ENCODE results near the gene LACC1. TPM values are rescaled to one million over a fixed set of nuclear protein-coding genes. Genes with fewer than 3 reads are reported as not detected.
A peak's percentile ranks its signal among the peaks of the same experiment; 100 is the strongest.

Gene LACC1
- total RNA-seq, 1 donor from 2014 or later = 8.7 TPM

DNA sequence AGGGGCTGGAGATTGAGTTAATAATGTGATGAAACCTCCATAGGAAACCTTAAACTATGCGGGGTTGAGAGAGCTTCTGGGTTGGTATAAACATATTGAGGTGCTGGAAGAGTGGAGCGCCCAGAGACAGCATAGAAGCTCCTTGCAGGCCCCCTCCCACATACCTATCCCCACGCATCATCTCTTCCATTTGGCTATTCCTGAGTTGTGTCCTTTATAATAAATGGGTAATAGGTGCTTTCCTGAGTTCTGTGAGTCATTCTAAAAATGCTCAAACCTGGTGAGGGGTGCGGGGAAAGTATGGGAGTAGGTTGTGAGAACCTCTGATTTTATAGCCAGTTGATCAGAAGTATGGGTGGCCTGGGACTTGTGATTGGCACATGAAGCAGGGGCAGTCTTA lies 14.8 kb upstream of the LACC1 start:
- Mint-ChIP-seq H3K4me1 (ENCODE audit: unreplicated experiment) (peaks cover 3% of the 10 kb centered on the region), H3K36me3 (ENCODE audit: unreplicated experiment) (peaks cover 16% of the 10 kb centered on the region)
- TF ChIP-seq, protein P1, sequence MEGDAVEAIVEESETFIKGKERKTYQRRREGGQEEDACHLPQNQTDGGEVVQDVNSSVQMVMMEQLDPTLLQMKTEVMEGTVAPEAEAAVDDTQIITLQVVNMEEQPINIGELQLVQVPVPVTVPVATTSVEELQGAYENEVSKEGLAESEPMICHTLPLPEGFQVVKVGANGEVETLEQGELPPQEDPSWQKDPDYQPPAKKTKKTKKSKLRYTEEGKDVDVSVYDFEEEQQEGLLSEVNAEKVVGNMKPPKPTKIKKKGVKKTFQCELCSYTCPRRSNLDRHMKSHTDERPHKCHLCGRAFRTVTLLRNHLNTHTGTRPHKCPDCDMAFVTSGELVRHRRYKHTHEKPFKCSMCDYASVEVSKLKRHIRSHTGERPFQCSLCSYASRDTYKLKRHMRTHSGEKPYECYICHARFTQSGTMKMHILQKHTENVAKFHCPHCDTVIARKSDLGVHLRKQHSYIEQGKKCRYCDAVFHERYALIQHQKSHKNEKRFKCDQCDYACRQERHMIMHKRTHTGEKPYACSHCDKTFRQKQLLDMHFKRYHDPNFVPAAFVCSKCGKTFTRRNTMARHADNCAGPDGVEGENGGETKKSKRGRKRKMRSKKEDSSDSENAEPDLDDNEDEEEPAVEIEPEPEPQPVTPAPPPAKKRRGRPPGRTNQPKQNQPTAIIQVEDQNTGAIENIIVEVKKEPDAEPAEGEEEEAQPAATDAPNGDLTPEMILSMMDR (IDR thresholded peaks at IDR 0.05) = no peak

DNA sequence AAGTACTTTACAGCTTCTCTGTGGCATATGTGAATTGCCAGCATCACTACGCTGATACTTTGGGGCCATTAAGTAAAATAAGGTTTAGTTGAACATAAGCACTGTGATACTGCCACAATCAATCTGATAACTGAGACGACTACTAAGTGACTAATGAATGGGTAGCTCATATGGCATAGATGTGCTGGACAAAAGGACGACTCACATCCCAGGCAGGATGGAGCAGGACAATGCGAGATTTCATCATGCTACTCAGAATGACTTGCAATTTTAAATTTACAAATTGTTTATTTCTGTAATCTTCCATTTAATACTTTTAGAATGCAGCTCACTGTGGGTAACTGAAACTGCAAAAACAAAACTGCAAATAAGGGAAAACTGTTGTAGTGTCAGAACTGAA lies 13.8 kb upstream of the LACC1 start:
- Mint-ChIP-seq H3K36me3 (ENCODE audit: unreplicated experiment) (peaks cover 12% of the 10 kb centered on the region), H3K27ac (ENCODE audit: unreplicated experiment) (no peak overlapping the region), H3K4me1 (ENCODE audit: unreplicated experiment) (peaks cover 3% of the 10 kb centered on the region), H3K27me3 (ENCODE audit: unreplicated experiment) (no peaks in the 10 kb centered on the region), H3K4me3 (ENCODE audit: unreplicated experiment) (no peak overlapping the region), H3K9me3 (ENCODE audit: unreplicated experiment) (peaks cover 5% of the 10 kb centered on the region)
- TF ChIP-seq, protein P1 (IDR thresholded peaks at IDR 0.05) = no peak
- no peak for DNase-seq (ENCODE audit: extremely low spot score, unreplicated experiment)

More for the DNA sequence above, 14.8 kb upstream of the LACC1 start:
- Mint-ChIP-seq H3K27me3 (ENCODE audit: unreplicated experiment) (no peaks in the 10 kb centered on the region), H3K4me3 (ENCODE audit: unreplicated experiment) (no peak overlapping the region), H3K9me3 (ENCODE audit: unreplicated experiment) (peaks cover 5% of the 10 kb centered on the region), H3K27ac (ENCODE audit: unreplicated experiment) (no peak overlapping the region)
- no peak for DNase-seq (ENCODE audit: extremely low spot score, unreplicated experiment)

DNA sequence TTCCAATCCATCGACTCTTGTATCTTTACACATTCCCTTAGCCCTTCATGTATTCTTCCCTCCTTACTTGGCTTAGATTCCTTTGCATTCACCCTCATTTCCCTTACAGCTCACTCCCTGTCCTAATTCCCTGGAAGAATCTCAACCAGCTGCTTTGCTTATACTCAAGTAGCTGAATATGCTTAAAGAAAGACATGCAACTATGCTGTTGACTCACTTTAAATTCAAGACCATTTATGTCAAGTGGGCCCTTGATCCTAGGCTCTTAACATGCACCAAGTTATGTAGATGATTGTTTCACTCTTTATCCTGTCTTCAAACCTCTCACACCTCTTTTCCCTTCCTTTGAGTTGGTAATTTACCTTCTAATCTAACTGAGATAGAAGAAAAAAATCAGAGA lies 7.5 kb upstream of the LACC1 start:
- Mint-ChIP-seq H3K4me3 (ENCODE audit: unreplicated experiment) (no peak overlapping the region), H3K27ac (ENCODE audit: unreplicated experiment) (no peak overlapping the region), H3K9me3 (ENCODE audit: unreplicated experiment) (no peaks in the 10 kb centered on the region), H3K36me3 (ENCODE audit: unreplicated experiment) (peaks cover 6% of the 10 kb centered on the region), H3K4me1 (ENCODE audit: unreplicated experiment) (peaks cover 6% of the 10 kb centered on the region), H3K27me3 (ENCODE audit: unreplicated experiment) (no peaks in the 10 kb centered on the region)
- TF ChIP-seq, protein P1 (IDR thresholded peaks at IDR 0.05) = no peak
- DNase-seq (ENCODE audit: extremely low spot score, unreplicated experiment) = no peak

DNA sequence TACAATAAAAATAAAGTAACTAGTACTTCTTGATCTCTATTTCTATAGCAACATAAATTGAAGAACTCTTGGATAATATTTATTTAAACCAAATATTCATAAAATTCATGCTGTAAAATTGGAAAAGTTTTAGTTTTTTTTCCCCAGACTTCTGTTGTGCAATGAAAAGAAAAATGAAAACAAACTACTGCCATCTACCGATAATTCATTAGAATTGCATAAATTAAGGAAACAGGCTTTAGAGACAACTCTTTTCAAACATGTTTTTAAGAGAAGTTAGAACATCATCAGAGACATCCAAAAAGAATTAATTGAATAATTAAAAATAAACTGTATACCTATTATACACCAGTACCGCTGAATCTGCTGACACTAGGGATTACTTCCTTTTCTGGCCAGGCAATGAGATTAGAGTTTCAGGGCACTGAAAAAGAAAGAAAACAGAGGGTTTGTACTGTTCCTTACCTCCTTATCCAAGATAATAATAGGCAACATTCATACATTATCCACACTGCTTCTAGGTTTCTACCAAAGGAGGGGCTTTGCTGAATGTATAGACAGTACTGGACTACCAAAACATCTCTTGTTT lies 5.1 kb upstream of the LACC1 start:
- no peak overlapping the region for H3K4me3 Mint-ChIP-seq (ENCODE audit: unreplicated experiment)
- H3K27ac Mint-ChIP-seq (ENCODE audit: unreplicated experiment) = no peak overlapping the region
- peaks cover 23% of the 10 kb centered on the region for H3K4me1 Mint-ChIP-seq (ENCODE audit: unreplicated experiment)
- no peak for DNase-seq (ENCODE audit: extremely low spot score, unreplicated experiment)
- TF ChIP-seq, protein P1 (IDR thresholded peaks at IDR 0.05) = peak; percentile 64
- no peaks in the 10 kb centered on the region for H3K36me3 Mint-ChIP-seq (ENCODE audit: unreplicated experiment)
- H3K27me3 Mint-ChIP-seq (ENCODE audit: unreplicated experiment) = no peaks in the 10 kb centered on the region
- H3K9me3 Mint-ChIP-seq (ENCODE audit: unreplicated experiment) = no peaks in the 10 kb centered on the region

DNA sequence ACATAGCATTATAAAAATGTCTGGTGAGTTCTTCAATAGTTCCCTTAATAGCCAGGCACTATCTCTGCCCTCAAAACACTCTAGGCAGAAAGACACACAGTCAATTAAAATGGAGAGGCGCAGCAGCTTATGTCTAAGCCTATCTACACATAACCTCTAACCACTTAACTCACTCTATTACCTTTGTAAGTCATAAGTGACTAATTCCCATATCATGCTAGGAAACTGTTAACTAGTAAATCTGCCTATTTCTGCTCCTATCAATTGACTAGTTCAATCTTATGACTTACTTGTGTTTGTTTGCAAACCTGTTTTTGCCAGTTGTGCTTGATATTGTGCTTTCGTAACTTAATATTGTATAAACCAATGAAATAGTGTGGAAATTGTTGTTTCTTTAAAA lies 3.3 kb upstream of the LACC1 start:
- DNase-seq (ENCODE audit: extremely low spot score, unreplicated experiment) = no peak
- H3K27me3 Mint-ChIP-seq (ENCODE audit: unreplicated experiment) = no peaks in the 10 kb centered on the region
- H3K4me3 Mint-ChIP-seq (ENCODE audit: unreplicated experiment) = no peak overlapping the region
- H3K27ac Mint-ChIP-seq (ENCODE audit: unreplicated experiment) = no peak overlapping the region
- no peaks in the 10 kb centered on the region for H3K9me3 Mint-ChIP-seq (ENCODE audit: unreplicated experiment)
- TF ChIP-seq, protein P1 (IDR thresholded peaks at IDR 0.05) = no peak
- H3K36me3 Mint-ChIP-seq (ENCODE audit: unreplicated experiment) = peaks cover 4% of the 10 kb centered on the region
- H3K4me1 Mint-ChIP-seq (ENCODE audit: unreplicated experiment) = peaks cover 38% of the 10 kb centered on the region
